Muscle layer of colon (tissue), 2 donors: ENCODE measurements around the gene LRRC4C.
"Not testable (repeated sequence)": the region's sequence is repeated elsewhere in the genome, so short reads cannot be mapped to it uniquely, and the experiment has no call there.

Experiments used
- H3K27ac ChIP-seq: one replicate; pipeline ENCODE4 v1.7.0; 2013; ENCODE audit warnings: low read depth, mild to moderate bottlenecking, low read length, moderate library complexity
- H3K27me3 ChIP-seq, 2 donors: one replicate each; pipeline ENCODE4 v1.7.0; 2013; ENCODE audit warnings: low read length in 2 of 2, mild to moderate bottlenecking in 2 of 2; ENCODE audit not compliant: insufficient read depth in 2 of 2, control insufficient read depth in 1 of 2
- H3K36me3 ChIP-seq: one replicate; pipeline ENCODE4 v1.7.0; 2013; ENCODE audit warnings: mild to moderate bottlenecking, low read length; ENCODE audit not compliant: insufficient read depth
- H3K4me1 ChIP-seq: one replicate; pipeline ENCODE4 v1.7.0; 2013; ENCODE audit warnings: mild to moderate bottlenecking, low read length; ENCODE audit not compliant: insufficient read depth
- H3K4me3 ChIP-seq, 2 donors: one replicate each; pipeline ENCODE4 v1.7.0; 2013; ENCODE audit warnings: low read length in 2 of 2, low read depth in 1 of 2, mild to moderate bottlenecking in 1 of 2, moderate library complexity in 1 of 2
- H3K9ac ChIP-seq: one replicate; pipeline ENCODE4 v1.7.0; 2013; ENCODE audit warnings: low read length
- H3K9me3 ChIP-seq: one replicate; pipeline ENCODE4 v1.7.0; 2013; ENCODE audit warnings: mild to moderate bottlenecking, low read length
- donor health status: abdominal sarcoma.
- donor health status: Adenocarcinoma of cecum.

Gene LRRC4C

GRCh38 chr11:40203606-40204005, 1255.8 kb downstream of the LRRC4C start:
- Histone ChIP-seq H3K27ac (no peak overlapping the region), H3K9me3 (no peaks in the 10 kb centered on the region), H3K9ac (no peak overlapping the region), H3K27me3 (no peaks in the 10 kb centered on the region), H3K4me3 (no peak overlapping the region), H3K36me3 (no peaks in the 10 kb centered on the region), H3K4me1 (no peaks in the 10 kb centered on the region)

DNA sequence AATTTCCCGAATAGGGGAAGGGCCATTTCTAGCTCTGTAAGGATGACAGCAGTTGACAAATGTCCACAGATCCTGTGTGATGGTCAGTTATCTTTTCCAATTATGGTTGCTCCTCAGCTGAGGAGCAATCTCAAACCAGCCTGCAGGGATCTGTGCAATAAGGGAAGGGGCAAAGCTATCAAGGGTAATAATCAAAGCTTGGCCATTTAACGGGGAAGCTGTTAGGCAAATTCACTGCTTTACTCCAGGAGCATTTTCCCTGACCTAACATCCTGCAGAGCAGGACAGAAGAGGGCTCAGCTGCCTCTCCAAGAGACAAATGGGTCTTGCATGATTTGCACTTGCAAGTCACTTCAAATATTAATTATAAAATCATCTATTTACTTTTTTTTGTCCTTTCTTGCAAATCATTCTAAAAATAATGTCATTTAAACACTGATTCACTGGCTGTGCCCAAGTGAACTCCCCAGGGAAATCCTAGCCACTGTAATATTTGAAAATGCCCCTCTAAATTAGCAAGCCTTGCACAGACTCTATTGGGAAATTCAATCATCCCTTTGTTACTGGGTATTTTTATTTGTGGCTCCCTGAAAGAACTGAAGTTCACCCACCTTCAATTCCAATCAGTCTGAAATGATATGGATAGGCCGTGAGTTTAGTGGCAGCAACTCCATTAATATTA, 1256.7 kb downstream of the LRRC4C start:
- Histone ChIP-seq H3K27me3 (no peaks in the 10 kb centered on the region), H3K9ac (no peak overlapping the region), H3K4me1 (no peaks in the 10 kb centered on the region), H3K36me3 (no peaks in the 10 kb centered on the region), H3K27ac (no peak overlapping the region), H3K9me3 (no peaks in the 10 kb centered on the region), H3K4me3 (no peak overlapping the region)

- H3K9me3 ChIP-seq, H3K4me3 ChIP-seq, H3K4me1 ChIP-seq, H3K27ac ChIP-seq, H3K36me3 ChIP-seq, H3K9ac ChIP-seq, H3K27me3 ChIP-seq: not testable (repeated sequence)
Observed at GRCh38 chr11:40192590-40192989, 1266.9 kb downstream of the LRRC4C start.

DNA sequence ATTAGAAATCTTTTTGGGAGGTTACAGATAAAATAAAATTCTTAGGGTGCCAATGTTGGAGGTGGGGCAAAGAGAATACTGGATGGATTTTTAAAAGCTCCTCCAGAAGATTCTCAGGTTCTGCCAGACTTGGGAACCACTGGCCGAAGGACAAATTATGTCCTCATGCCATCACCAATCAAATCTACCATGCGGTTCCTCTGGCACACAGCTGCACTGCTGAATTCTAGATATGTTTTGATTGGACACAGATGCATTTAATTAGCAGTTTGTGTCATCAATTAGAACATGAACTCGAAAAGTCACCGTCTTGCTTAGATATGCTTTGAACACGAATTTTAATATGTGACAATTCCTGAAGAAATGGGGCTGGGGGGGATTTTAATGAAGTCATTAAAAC, 1269.2 kb downstream of the LRRC4C start:
- H3K4me1 ChIP-seq, result no peaks in the 10 kb centered on the region
- H3K27me3 ChIP-seq, result no peaks in the 10 kb centered on the region
- H3K27ac ChIP-seq, result no peak overlapping the region
- H3K4me3 ChIP-seq, result no peak overlapping the region
- H3K36me3 ChIP-seq, result no peaks in the 10 kb centered on the region
- no peaks in the 10 kb centered on the region for H3K9me3 ChIP-seq
- H3K9ac ChIP-seq, result no peak overlapping the region

- no peaks in the 10 kb centered on the region for H3K36me3 ChIP-seq
- no peak overlapping the region for H3K4me3 ChIP-seq
- H3K9me3 ChIP-seq, result no peaks in the 10 kb centered on the region
- H3K27me3 ChIP-seq, result no peaks in the 10 kb centered on the region
- H3K4me1 ChIP-seq, result no peaks in the 10 kb centered on the region
- no peak overlapping the region for H3K27ac ChIP-seq
- no peak overlapping the region for H3K9ac ChIP-seq
Observed at GRCh38 chr11:40188848-40189247, 1270.6 kb downstream of the LRRC4C start.

GRCh38 chr11:40187295-40187694, 1272.2 kb downstream of the LRRC4C start:
- no peaks in the 10 kb centered on the region for H3K4me1 ChIP-seq
- no peak overlapping the region for H3K9ac ChIP-seq

DNA sequence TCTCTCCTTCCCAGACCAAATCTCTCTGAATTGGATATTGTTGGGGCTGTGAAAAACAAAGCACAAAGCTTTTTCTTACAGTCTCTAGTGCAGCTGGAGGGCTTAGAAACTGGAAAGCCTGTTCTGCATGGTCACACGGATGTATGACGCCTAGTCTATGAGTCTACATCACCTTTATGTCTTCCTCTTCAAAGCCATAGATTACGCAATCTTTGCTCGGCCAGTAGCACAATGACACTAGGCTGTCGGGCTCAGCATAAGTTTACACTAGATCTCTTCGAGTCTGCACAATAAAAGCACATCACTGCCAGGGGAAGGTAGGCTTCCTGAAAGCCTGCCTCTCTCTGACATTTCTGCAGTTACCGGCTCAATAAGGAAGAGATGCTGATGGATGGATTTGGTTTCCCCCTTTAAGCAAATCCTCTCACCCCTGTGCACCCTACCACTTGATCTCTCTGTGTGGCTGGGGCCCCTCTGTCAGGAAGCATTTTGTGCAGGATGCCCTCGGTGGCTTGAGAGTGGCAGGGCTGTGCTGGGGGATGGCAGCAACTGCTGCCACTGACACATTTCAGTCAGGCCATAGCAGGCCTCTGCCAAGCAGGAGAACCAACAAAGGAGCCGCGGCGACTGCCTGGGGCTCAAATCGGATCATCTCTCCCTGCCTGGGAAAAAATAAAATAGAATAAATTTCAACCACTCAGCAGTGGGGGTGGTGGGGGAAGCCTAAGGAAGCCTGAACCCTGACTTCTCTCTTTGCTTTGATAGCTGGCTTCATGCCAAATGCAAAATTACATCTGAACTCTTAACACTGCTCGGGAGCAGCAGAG, 1272.8 kb downstream of the LRRC4C start:
- no peak overlapping the region for H3K4me3 ChIP-seq
- H3K4me1 ChIP-seq, result no peaks in the 10 kb centered on the region
- H3K36me3 ChIP-seq, result no peaks in the 10 kb centered on the region
- H3K27me3 ChIP-seq, result no peaks in the 10 kb centered on the region
- no peak overlapping the region for H3K27ac ChIP-seq
- no peaks in the 10 kb centered on the region for H3K9me3 ChIP-seq
- H3K9ac ChIP-seq, result no peak overlapping the region

More at GRCh38 chr11:40187295-40187694, 1272.2 kb downstream of the LRRC4C start:
- H3K27ac ChIP-seq, result no peak overlapping the region
- H3K36me3 ChIP-seq, result no peaks in the 10 kb centered on the region
- no peak overlapping the region for H3K4me3 ChIP-seq
- no peaks in the 10 kb centered on the region for H3K27me3 ChIP-seq
- H3K9me3 ChIP-seq, result no peaks in the 10 kb centered on the region

GRCh38 chr11:40185793-40186192, 1273.7 kb downstream of the LRRC4C start:
- H3K27me3 ChIP-seq, result no peaks in the 10 kb centered on the region
- H3K4me3 ChIP-seq, result no peak overlapping the region
- H3K4me1 ChIP-seq, result no peaks in the 10 kb centered on the region
- no peak overlapping the region for H3K27ac ChIP-seq
- no peaks in the 10 kb centered on the region for H3K9me3 ChIP-seq
- H3K9ac ChIP-seq, result no peak overlapping the region
- H3K36me3 ChIP-seq, result no peaks in the 10 kb centered on the region

DNA sequence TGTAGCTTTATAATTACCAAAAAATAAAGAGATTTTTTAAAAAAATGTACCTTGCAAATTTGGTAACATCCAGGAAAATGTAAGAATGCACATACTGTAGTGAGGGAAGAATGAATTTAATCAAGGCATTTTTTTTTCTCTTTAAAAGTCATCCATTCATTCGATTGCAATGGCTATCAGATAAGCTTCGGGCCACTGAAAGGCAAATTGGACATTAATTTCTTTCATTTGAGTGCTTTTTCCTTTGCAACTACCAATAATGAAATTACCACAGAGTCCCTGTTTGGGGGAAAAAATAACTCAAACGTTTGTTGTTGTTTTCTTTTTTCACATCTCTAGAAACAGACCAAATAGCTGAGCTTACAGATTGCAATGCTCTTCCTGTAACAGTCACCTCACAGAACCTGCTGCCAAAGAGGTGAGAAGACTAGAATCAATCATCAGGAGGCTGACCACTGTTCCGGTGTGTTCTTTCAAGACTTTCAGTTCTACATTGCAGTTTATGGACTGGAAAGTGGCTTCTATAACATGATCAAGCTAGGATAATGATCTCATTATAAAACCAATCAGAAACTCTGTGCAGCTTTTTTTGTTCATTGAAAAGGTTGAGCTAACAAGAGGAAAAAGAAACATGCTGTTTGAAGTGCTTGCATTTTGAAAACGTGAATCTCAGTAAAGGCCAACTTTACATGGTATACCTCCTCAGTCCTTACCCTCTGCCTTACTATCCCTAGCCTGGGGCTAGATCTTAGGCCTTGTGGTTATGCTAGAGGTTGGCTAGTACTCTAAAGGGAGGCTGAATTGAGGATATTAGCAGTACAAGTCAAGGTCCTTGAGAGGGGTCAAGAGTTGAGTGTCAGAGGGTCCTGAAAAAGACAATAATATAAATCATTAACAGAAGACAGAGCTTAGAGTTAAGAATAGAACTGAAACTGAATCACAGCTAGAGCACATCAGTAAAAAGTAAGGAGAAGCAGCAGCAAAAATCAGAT, 1276.1 kb downstream of the LRRC4C start:
- Histone ChIP-seq H3K4me3 (no peak overlapping the region), H3K9me3 (no peaks in the 10 kb centered on the region), H3K9ac (no peak overlapping the region), H3K27me3 (no peaks in the 10 kb centered on the region), H3K4me1 (no peaks in the 10 kb centered on the region), H3K36me3 (no peaks in the 10 kb centered on the region), H3K27ac (no peak overlapping the region)

DNA sequence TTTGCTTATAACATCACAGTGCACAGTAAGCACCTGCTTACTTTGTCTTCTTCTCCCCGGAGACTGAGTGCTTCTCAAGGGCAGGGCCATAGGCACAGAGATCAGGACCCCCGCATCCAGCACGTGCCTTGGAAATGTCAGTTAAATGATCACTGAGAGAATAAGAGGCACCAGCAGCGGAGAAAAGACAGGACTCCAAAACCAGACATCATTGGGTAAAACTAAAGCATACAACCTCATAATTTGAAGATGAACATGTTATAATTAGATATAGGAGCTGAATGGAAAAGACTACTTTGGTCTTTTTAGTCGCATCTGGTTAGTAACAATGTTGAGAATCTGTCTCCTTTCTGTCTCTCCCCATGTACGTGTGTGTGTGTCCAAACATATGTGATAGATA, 1279.9 kb downstream of the LRRC4C start:
- Histone ChIP-seq H3K4me3 (no peak overlapping the region), H3K27ac (no peak overlapping the region), H3K9ac (no peak overlapping the region), H3K4me1 (no peaks in the 10 kb centered on the region), H3K36me3 (no peaks in the 10 kb centered on the region), H3K9me3 (no peaks in the 10 kb centered on the region), H3K27me3 (no peaks in the 10 kb centered on the region)

- H3K27ac ChIP-seq, result no peak overlapping the region
- no peaks in the 10 kb centered on the region for H3K36me3 ChIP-seq
- H3K4me1 ChIP-seq, result no peaks in the 10 kb centered on the region
- H3K27me3 ChIP-seq, result no peaks in the 10 kb centered on the region
- no peak overlapping the region for H3K9ac ChIP-seq
- H3K4me3 ChIP-seq, result no peak overlapping the region
- no peaks in the 10 kb centered on the region for H3K9me3 ChIP-seq
Observed at GRCh38 chr11:40178470-40178869, 1281.0 kb downstream of the LRRC4C start.
